ENCODE data around the gene RYR2.

DNA sequence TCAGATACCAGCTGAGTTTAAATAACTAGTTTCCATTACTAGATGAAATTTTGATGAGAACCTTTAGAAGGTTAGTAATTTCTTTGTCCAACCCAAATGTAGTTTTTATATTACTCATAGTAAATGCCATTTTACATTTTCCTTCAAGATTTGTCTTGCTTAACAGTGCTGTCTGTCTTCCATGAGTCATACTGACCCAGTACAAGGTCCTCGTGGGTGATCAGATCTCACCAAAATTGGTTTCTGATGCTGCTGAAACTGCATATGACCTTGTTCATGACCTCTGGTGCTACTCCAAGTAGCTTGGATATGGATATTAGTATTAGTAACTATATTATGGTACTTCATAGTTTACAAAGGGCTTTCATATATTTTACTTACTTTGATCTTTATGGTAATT is 207.1 kb downstream of the RYR2 start:
- TF ChIP-seq, protein P1, sequence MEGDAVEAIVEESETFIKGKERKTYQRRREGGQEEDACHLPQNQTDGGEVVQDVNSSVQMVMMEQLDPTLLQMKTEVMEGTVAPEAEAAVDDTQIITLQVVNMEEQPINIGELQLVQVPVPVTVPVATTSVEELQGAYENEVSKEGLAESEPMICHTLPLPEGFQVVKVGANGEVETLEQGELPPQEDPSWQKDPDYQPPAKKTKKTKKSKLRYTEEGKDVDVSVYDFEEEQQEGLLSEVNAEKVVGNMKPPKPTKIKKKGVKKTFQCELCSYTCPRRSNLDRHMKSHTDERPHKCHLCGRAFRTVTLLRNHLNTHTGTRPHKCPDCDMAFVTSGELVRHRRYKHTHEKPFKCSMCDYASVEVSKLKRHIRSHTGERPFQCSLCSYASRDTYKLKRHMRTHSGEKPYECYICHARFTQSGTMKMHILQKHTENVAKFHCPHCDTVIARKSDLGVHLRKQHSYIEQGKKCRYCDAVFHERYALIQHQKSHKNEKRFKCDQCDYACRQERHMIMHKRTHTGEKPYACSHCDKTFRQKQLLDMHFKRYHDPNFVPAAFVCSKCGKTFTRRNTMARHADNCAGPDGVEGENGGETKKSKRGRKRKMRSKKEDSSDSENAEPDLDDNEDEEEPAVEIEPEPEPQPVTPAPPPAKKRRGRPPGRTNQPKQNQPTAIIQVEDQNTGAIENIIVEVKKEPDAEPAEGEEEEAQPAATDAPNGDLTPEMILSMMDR (IDR thresholded peaks at IDR 0.05) = no peak
- no peak for TF ChIP-seq POLR2A (IDR thresholded peaks at IDR 0.05)
